GM18868 (cell line): ENCODE measurements around the gene PPM1E.
"Not testable (repeated sequence)": the region's sequence is repeated elsewhere in the genome, so short reads cannot be mapped to it uniquely, and the experiment has no call there.

Source experiments
- ATAC-seq: cut with Tn5 transposase; IDR thresholded peaks from one replicate; pipeline ENCODE4 v1.9.1; 2021; ENCODE audit warnings: mild to moderate bottlenecking, moderate library complexity; ENCODE audit not compliant: unreplicated experiment

Gene PPM1E

GRCh38 chr17:58778482-58778881, 22.8 kb downstream of the PPM1E start:
- ATAC-seq = not testable (repeated sequence)

DNA sequence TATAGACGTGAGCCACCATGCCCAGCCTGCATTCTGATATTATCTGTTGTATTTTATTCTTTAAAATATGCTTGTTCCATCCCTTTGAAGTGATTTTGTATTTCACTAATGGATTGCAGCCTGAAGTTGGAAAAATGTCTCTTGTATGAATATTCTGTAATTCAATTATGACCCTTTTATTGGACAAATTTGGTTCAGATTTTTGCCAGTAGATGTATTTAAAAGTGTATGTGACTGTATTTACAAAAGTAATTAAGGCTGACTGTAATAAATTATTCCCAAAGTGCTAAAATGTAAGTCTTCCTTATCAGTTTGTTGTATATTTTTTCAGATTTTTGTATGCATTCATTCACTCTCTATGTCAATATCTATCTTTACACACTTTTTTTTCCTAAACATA, 23.8 kb downstream of the PPM1E start:
- no peak for ATAC-seq

GRCh38 chr17:58783380-58783779, 27.7 kb downstream of the PPM1E start:
- ATAC-seq = no peak

DNA sequence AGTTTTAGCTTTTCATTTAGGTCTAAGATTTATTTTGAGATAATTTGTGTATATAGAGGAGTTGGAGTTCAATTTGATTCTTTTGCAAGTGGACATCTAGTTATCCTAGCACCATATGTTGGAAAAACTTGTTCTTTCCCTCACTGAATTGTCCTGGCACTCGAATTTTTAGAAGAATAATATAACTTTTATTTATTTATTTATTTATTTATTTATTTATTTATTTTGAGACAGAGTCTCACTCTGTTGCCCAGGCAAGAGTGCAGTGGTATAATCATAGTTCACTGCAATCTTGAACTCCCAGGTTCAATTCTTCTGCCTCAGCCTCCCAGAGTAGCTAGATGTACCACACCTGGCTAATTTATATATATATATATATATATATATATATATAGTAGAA, 29.4 kb downstream of the PPM1E start:
- ATAC-seq = no peak

DNA sequence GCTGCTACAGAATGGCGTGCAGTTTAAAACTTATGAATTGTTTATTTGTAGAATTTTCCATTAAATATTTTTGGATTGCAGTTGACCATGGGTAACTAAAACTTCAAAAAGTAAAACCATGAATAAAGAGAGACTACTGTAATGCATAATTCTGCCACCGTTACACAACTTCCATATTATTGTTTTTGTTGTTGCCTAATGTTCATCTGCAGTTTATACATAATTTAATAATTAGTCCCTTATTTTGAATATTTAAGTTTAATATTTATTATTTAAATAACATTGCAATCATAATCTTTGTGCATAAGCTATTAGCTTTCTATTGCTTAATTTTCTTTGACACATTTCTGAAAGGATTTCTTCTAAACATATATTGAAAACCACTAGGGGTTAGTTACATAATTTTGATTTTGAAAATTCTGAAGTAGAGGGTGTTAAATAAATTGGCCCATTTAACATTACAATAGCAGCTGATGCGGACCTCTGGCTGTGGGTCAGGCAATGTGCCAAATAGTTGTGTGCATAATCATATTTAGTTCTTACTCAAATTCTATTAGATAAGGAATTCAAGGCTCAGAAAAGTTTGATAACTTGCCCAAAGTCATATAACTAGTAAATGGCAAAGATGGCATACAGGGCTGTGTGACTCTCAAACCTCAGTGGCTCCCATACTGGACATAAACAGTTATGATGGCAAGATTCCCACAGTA, 31.1 kb downstream of the PPM1E start:
- no peak for ATAC-seq

DNA sequence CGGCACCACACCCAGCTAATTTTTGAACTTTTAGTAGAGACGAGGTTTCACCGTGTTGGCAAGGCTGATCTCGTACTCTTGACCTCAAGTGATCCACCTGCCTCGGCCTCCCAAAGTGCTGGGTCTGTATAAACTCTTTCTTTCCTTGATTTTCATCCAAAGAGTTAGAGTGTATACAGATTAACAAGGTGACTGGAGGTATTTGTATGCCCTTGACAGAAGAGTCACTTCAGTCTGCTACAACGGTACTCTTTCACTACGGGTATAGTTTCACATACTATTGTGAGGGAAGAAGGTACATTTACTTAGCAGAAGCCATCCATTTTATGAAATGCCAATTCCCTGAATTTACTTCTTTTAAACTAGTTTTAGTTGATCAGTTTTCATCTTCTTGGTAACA, 32.5 kb downstream of the PPM1E start:
- ATAC-seq = no peak

- no peak for ATAC-seq
Measured at GRCh38 chr17:58789160-58789559, 33.5 kb downstream of the PPM1E start.

DNA sequence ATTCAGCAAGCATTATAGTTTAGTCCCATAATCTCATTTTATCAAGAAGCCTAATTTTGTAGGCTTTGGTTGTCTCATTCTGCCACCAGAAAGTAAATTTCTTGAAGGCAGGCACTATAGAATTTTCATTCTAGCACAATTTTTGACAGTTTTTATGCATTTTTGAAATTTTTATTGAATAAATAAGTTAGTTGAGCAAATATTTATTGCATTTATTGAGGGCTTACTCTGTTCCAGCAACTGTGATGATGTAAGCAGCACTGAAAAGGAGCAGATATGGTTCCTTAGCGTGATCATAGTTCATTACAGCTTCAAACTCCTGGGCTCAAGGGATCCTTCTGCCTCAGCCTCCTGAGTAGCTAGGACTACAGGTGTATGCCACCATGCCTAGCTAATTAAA, 34.2 kb downstream of the PPM1E start:
- ATAC-seq = no peak

GRCh38 chr17:58794508-58794907, 38.9 kb downstream of the PPM1E start:
- ATAC-seq = not testable (repeated sequence)

DNA sequence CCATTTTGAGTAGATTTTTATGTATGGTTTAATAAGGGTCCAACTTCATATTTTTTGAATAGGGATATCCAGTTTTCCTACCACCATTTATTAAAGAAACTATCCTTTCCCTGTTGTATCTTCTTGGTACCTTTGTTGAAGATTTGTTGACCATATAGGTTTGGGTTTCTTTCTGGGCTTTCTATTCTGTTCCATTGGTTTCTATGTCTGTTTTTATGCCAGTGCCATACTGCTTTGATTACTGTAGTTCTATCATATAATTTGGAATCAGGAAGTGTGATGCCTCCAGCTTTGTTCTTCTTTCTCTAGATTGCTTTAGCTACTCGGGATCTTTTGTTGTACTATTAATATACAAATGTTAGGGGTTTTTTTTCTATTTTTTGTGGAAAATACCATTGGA, 46.5 kb downstream of the PPM1E start:
- ATAC-seq = no peak

DNA sequence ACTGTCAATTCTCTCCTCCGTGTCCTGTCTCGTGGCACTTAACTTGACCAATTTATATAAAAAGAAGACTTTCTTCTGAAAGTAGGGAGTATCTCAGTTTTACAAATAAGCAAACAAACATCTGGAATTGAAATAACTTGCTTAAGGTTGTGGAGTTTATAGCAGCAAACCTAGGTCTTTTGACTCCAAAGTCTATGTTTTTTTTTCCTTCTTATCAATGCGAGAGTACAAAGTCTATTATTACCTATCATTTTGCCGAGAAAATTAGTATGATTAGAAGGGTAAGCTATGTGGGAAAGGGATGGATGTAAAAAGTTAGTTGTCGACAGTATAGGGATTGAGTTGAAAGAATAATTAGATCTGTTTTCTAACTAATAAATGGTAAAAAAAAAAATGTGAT, 50.4 kb downstream of the PPM1E start:
- ATAC-seq = no peak

- no peak for ATAC-seq
Measured at GRCh38 chr17:58808609-58809563, 53.2 kb downstream of the PPM1E start.

- no peak for ATAC-seq
Measured at GRCh38 chr17:58809564-58809936, 53.9 kb downstream of the PPM1E start.

GRCh38 chr17:58811290-58811689, 55.6 kb downstream of the PPM1E start:
- ATAC-seq = no peak

- ATAC-seq = no peak
Measured at GRCh38 chr17:58813712-58814111, 58.1 kb downstream of the PPM1E start.

DNA sequence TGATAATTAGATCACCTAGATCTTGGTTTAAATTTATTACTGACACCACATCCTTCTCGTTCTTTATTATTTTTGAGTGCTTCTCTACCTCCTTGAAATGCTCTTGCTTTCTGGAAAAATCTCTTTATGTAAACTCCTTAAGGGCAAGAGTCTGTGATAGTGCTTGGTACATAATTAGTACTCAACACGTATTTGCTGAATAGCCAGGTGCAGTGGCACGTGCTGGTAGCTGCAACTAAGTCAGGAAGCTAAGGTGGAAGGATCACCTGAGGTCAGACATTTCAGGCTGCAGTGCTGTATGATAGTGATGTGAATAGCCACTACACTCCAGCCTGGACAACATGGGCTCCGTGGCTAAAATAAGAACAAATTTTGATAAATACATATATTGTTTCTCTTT, 63.0 kb downstream of the PPM1E start:
- ATAC-seq = no peak

- ATAC-seq = no peak
Measured at GRCh38 chr17:58822148-58823050, 66.7 kb downstream of the PPM1E start.

GRCh38 chr17:58823051-58823525, 67.4 kb downstream of the PPM1E start:
- no peak for ATAC-seq

GRCh38 chr17:58829172-58829637, 73.6 kb downstream of the PPM1E start:
- ATAC-seq = no peak

DNA sequence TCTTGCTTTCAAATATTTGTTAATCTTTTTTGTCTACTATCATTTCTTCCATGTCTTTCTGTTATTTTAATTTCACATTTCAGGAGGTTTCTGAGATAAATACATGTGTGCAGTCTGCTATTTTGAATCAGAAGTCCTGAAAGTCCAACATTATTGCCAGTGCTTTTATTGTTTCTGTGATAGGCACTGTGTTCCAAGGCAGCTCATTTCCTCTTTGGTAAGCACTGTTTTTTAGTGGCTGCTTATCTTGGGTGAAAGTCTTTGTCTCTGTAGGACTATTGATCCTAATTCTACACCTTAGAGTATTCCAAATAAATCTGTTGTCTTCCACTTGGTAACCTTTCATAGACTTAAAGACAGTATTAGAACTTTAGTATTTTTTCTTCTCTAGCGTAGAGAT, 76.1 kb downstream of the PPM1E start:
- ATAC-seq = no peak

GRCh38 chr17:58832514-58832913, 76.9 kb downstream of the PPM1E start:
- no peak for ATAC-seq
